GM19463 (cell line): ENCODE data around the gene ZNF555.
"Not testable (repeated sequence)": the region's sequence is repeated elsewhere in the genome, so short reads cannot be mapped to it uniquely, and the experiment has no call there.

ENCODE experiments used
- ATAC-seq: cut with Tn5 transposase; IDR thresholded peaks from one replicate; pipeline ENCODE4 v1.9.1; 2021; ENCODE audit warnings: mild to moderate bottlenecking, moderate library complexity; ENCODE audit not compliant: unreplicated experiment

The ZNF555 gene

GRCh38 chr19:2840794-2841791, at the start of gene ZNF555:
ZNF555 (plus strand) TSS chr19:2841475; CDS start chr19:2841573, 98 bp downstream.
- peak; percentile 93 for ATAC-seq

GRCh38 chr19:2791876-2792275, 49.4 kb upstream of the ZNF555 start:
- no peak for ATAC-seq

GRCh38 chr19:2792666-2793065, 48.6 kb upstream of the ZNF555 start:
- not testable (repeated sequence) for ATAC-seq

GRCh38 chr19:2793126-2793525, 48.1 kb upstream of the ZNF555 start:
- no peak for ATAC-seq

- ATAC-seq, result no peak
Measured at GRCh38 chr19:2793577-2793976, 47.7 kb upstream of the ZNF555 start.

GRCh38 chr19:2795827-2796658, 45.2 kb upstream of the ZNF555 start:
- ATAC-seq, result no peak

GRCh38 chr19:2796659-2797266, 44.5 kb upstream of the ZNF555 start:
- ATAC-seq, result no peak

GRCh38 chr19:2797280-2797679, 44.0 kb upstream of the ZNF555 start:
- no peak for ATAC-seq

GRCh38 chr19:2798158-2798685, 43.1 kb upstream of the ZNF555 start:
- no peak for ATAC-seq

- ATAC-seq, result no peak
Measured at GRCh38 chr19:2798733-2799132, 42.5 kb upstream of the ZNF555 start.

- no peak for ATAC-seq
Measured at GRCh38 chr19:2799273-2800020, 41.8 kb upstream of the ZNF555 start.

GRCh38 chr19:2800506-2800905, 40.8 kb upstream of the ZNF555 start:
- ATAC-seq, result no peak

- no peak for ATAC-seq
Measured at GRCh38 chr19:2802826-2803225, 38.4 kb upstream of the ZNF555 start.

GRCh38 chr19:2803486-2804155, 37.7 kb upstream of the ZNF555 start:
- no peak for ATAC-seq

GRCh38 chr19:2804156-2805004, 36.9 kb upstream of the ZNF555 start:
- ATAC-seq, result no peak

- ATAC-seq, result no peak
Measured at GRCh38 chr19:2805261-2805900, 35.9 kb upstream of the ZNF555 start.

GRCh38 chr19:2805991-2806649, 35.2 kb upstream of the ZNF555 start:
- no peak for ATAC-seq
